Fibroblast of lung (primary cell): ENCODE results near the gene ADNP. TPM values are rescaled to one million over a fixed set of nuclear protein-coding genes. Genes with fewer than 3 reads are reported as not detected.
A peak's percentile ranks its signal among the peaks of the same experiment; 100 is the strongest.
"Not testable (repeated sequence)": the region's sequence is repeated elsewhere in the genome, so short reads cannot be mapped to it uniquely, and the experiment has no call there.

ENCODE experiments used
- DNase-seq, 2 donors: peaks; one replicate each; pipeline versions ENCODE4 v3.0.0 to v3.0.0-alpha.2; 2010; ENCODE audit warnings: low read depth in 2 of 2
- H2AFZ ChIP-seq: 2 replicates; pipeline ENCODE4 v1.5.1; 2012; ENCODE audit warnings: low read length, control low read depth, inconsistent platforms
- H3K27ac ChIP-seq: 2 replicates; pipeline ENCODE4 v1.5.1; 2011; ENCODE audit warnings: low read length, control low read depth; ENCODE audit not compliant: insufficient read depth
- H3K27me3 ChIP-seq: 2 replicates; pipeline ENCODE4 v1.5.1; 2011; ENCODE audit warnings: mild to moderate bottlenecking, low read length; ENCODE audit not compliant: control insufficient read depth, insufficient read depth
- H3K36me3 ChIP-seq: 2 replicates; pipeline ENCODE4 v1.5.1; 2011; ENCODE audit warnings: low read length; ENCODE audit not compliant: control insufficient read depth, insufficient read depth
- H3K4me1 ChIP-seq: 2 replicates; pipeline ENCODE4 v1.5.1; 2011; ENCODE audit warnings: low read length; ENCODE audit not compliant: control insufficient read depth, insufficient read depth; ENCODE audit errors: extremely low read depth
- H3K4me2 ChIP-seq: 2 replicates; pipeline ENCODE4 v1.5.1; 2011; ENCODE audit warnings: low read length, control low read depth; ENCODE audit not compliant: insufficient read depth; ENCODE audit errors: extremely low read depth
- H3K4me3 ChIP-seq, 4 experiments: fragments of 200-600 bp in 1 of 4; sonication (generic) in 1 of 4; replicated peaks in 1 of 4; 2 replicates each; pipeline ENCODE4 v1.5.1; 2011 to 2016; ENCODE audit warnings: low read length in 4 of 4, low read depth in 3 of 4, mild to moderate bottlenecking in 3 of 4, control low read depth in 2 of 4, inconsistent platforms in 1 of 4, mixed read lengths in 1 of 4; ENCODE audit not compliant: insufficient read depth in 1 of 4; ENCODE audit errors: control extremely low read depth in 1 of 4
- H3K79me2 ChIP-seq: 2 replicates; pipeline ENCODE4 v1.5.1; 2012; ENCODE audit warnings: mild to moderate bottlenecking, low read length, inconsistent platforms; ENCODE audit not compliant: control insufficient read depth, insufficient read depth
- H3K9ac ChIP-seq: 2 replicates; pipeline ENCODE4 v1.5.1; 2011; ENCODE audit warnings: mild to moderate bottlenecking, low read length, control low read depth; ENCODE audit not compliant: insufficient read depth
- H3K9me3 ChIP-seq: 2 replicates; pipeline ENCODE4 v1.5.1; 2012; ENCODE audit warnings: low read depth, low read length; ENCODE audit not compliant: control insufficient read depth, insufficient read depth
- H4K20me1 ChIP-seq: 2 replicates; pipeline ENCODE4 v1.5.1; 2011; ENCODE audit warnings: low read length; ENCODE audit not compliant: control insufficient read depth, insufficient read depth; ENCODE audit errors: extremely low read depth
- EZH2 ChIP-seq: IDR thresholded peaks from 2 replicates; pipeline ENCODE4 v1.5.1; 2012; ENCODE audit warnings: low read length, control low read depth, mild to moderate bottlenecking; ENCODE audit errors: missing control alignments
- polyA plus RNA-seq, 2 donors: library from polyadenylated mRNA; depleted of rRNA in 1 of 2; stranded (reverse) in 1 of 2; unstranded in 1 of 2; fragments of >200 nt; gene quantifications; 2 replicates each; pipeline ENCODE4 v1.2.1, GENCODE V29; 2011 to 2012; ENCODE audit warnings: missing spikeins in 1 of 2
- total RNA-seq: library from RNA; depleted of rRNA; stranded (reverse); fragments of >200 nt; gene quantifications from 2 replicates; pipeline ENCODE4 v1.2.1, GENCODE V29; 2014
- TF ChIP-seq, protein P1 (sequence below), 2 donors: IDR thresholded peaks in 1 of 2; conservative IDR thresholded peaks in 1 of 2; 1 replicate in 1 of 2; 2 replicates in 1 of 2; pipeline ENCODE4 v1.5.1; 2011 to 2012; ENCODE audit warnings: low read length in 2 of 2, control low read depth in 1 of 2, inconsistent platforms in 1 of 2, low read depth in 1 of 2, mild to moderate bottlenecking in 1 of 2

The ADNP gene
- total and polyA plus RNA-seq, 2 donors (not counting 1 experiment from before 2014, with no cell fraction given) = 25.7 to 40.0 TPM

GRCh38 chr20:50883856-50884255, 47.4 kb downstream of the ADNP start:
- H3K4me1 ChIP-seq = no peaks in the 10 kb centered on the region
- no peak overlapping the region for H3K9ac ChIP-seq
- H3K4me2 ChIP-seq = no peak overlapping the region
- H3K27ac ChIP-seq = no peak overlapping the region
- H2AFZ ChIP-seq = no peak overlapping the region
- H3K79me2 ChIP-seq = no peaks in the 10 kb centered on the region
- no peaks in the 10 kb centered on the region for H4K20me1 ChIP-seq
- H3K4me3 ChIP-seq = no peak overlapping the region
- H3K9me3 ChIP-seq = no peaks in the 10 kb centered on the region
- TF ChIP-seq, protein P1, sequence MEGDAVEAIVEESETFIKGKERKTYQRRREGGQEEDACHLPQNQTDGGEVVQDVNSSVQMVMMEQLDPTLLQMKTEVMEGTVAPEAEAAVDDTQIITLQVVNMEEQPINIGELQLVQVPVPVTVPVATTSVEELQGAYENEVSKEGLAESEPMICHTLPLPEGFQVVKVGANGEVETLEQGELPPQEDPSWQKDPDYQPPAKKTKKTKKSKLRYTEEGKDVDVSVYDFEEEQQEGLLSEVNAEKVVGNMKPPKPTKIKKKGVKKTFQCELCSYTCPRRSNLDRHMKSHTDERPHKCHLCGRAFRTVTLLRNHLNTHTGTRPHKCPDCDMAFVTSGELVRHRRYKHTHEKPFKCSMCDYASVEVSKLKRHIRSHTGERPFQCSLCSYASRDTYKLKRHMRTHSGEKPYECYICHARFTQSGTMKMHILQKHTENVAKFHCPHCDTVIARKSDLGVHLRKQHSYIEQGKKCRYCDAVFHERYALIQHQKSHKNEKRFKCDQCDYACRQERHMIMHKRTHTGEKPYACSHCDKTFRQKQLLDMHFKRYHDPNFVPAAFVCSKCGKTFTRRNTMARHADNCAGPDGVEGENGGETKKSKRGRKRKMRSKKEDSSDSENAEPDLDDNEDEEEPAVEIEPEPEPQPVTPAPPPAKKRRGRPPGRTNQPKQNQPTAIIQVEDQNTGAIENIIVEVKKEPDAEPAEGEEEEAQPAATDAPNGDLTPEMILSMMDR (conservative IDR thresholded peaks at IDR 0.05 in 1 of 2, IDR thresholded peaks at IDR 0.05 in 1 of 2; ENCODE audit: low read depth in 1 of 2, low read length in 2 of 2) = no peak
- no peak for TF ChIP-seq EZH2
- peaks cover 2% of the 10 kb centered on the region for H3K36me3 ChIP-seq
- no peak for DNase-seq
- no peaks in the 10 kb centered on the region for H3K27me3 ChIP-seq

GRCh38 chr20:50881759-50882424, 49.3 kb downstream of the ADNP start:
- H3K79me2 ChIP-seq, H4K20me1 ChIP-seq, H3K4me1 ChIP-seq, H3K36me3 ChIP-seq, H2AFZ ChIP-seq, H3K9me3 ChIP-seq, H3K27ac ChIP-seq, H3K27me3 ChIP-seq, H3K4me3 ChIP-seq, H3K4me2 ChIP-seq, H3K9ac ChIP-seq: not testable (repeated sequence)
- DNase-seq = peak in 1 of 2 donors; percentile 16

DNA sequence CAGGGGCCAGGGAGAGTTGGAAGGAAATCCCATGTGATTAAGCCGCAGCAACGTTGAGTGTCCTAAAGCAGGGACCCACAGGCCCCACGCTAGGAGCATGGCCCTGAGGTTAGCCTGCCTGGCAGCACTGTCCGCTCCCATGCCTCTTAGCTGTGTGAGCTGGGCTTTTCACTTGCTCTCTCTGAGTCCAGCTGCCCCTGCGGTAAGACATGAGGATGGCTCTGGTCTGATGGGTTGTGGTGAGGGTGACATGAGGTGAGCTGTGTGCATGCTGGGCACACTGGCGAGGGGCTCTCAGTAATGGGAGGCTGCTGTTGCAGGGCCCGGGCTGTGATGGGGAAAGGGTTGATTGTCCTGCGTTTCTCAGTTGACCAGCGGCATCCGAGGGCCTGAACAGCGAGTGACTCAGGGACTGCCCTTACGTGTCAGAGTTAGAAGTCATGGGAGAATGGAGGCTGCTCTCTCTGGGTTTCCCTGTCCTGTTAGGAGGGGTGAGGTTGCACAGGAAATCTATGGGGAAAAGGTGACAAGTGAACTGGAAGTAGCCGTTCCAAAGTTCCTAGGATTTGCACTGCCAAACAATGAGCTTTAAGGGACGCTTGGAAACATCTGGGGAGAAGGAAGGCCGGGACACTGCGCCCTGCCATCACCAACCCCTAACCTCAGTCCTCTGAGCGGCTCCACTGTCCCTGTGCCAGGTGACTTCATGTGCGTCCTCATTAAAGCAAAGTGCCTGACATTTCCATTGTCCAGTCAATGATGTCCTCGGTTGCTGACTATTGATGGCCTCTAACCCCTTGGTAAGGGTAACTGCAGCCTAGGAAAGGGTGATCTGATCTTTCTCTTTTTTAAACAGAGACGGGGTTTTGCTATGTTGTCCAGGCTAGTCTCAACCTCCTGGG, 51.3 kb downstream of the ADNP start:
- H3K9me3 ChIP-seq = no peaks in the 10 kb centered on the region
- H3K4me1 ChIP-seq = no peaks in the 10 kb centered on the region
- H3K27me3 ChIP-seq = no peaks in the 10 kb centered on the region
- no peak overlapping the region for H3K9ac ChIP-seq
- H3K27ac ChIP-seq = no peak overlapping the region
- H3K4me3 ChIP-seq = no peak overlapping the region
- H4K20me1 ChIP-seq = no peaks in the 10 kb centered on the region
- DNase-seq = no peak
- no peaks in the 10 kb centered on the region for H3K36me3 ChIP-seq
- H2AFZ ChIP-seq = no peak overlapping the region
- H3K79me2 ChIP-seq = no peaks in the 10 kb centered on the region
- no peak for TF ChIP-seq EZH2
- TF ChIP-seq, protein P1 (conservative IDR thresholded peaks at IDR 0.05 in 1 of 2, IDR thresholded peaks at IDR 0.05 in 1 of 2; ENCODE audit: low read depth in 1 of 2, low read length in 2 of 2) = no peak
- no peak overlapping the region for H3K4me2 ChIP-seq
